Peyer's patch (tissue), 4 donors: Measurements from ENCODE around the gene DIP2B. TPM values are rescaled to one million over a fixed set of nuclear protein-coding genes. Genes with fewer than 3 reads are reported as not detected.

Experiments
- DNase-seq, 3 donors: peaks; one replicate each; pipeline ENCODE4 v3.0.0-alpha.2; 2017 to 2019
- H3K27ac ChIP-seq, 4 donors: fragments of 200-600 bp; sonication (generic); one replicate each; pipeline ENCODE4 v1.5.1; 2016 to 2019
- H3K27me3 ChIP-seq, 2 donors: fragments of 200-600 bp; sonication (generic); one replicate each; pipeline ENCODE4 v1.5.1; 2019
- H3K36me3 ChIP-seq, 3 donors: fragments of 200-600 bp; sonication (generic); one replicate each; pipeline ENCODE4 v1.5.1; 2016 to 2019
- H3K4me1 ChIP-seq, 4 donors: fragments of 200-600 bp; sonication (generic); one replicate each; pipeline ENCODE4 v1.5.1; 2016 to 2019
- H3K4me3 ChIP-seq, 4 donors: fragments of 200-600 bp; sonication (generic); 1 replicate in 3 of 4; 2 replicates in 1 of 4; pipeline ENCODE4 v1.5.1; 2016 to 2019; ENCODE audit warnings: mild to moderate bottlenecking in 1 of 4
- H3K9me3 ChIP-seq, 4 donors: fragments of 200-600 bp; sonication (generic); one replicate each; pipeline ENCODE4 v1.5.1; 2016 to 2019; ENCODE audit warnings: mild to moderate bottlenecking in 1 of 4
- POLR2A ChIP-seq, 2 donors: fragments of 450-650 bp; IDR thresholded peaks; one replicate each; pipeline ENCODE4 v1.5.1; 2017; ENCODE audit warnings: antibody characterized with exemption in 2 of 2, mild to moderate bottlenecking in 2 of 2, moderate library complexity in 2 of 2
- total RNA-seq, 4 donors: library from RNA; depleted of rRNA; stranded (reverse); fragments of >200 nt; gene quantifications; one replicate each; pipeline ENCODE4 v1.1.0, GENCODE V29; 2016
- TF ChIP-seq, protein P1 (sequence below), 6 experiments: fragments of 450-650 bp in 4 of 6; fragments of 200-600 bp in 2 of 6; sonication (generic) in 1 of 6; IDR thresholded peaks; one replicate each; pipeline ENCODE4 v1.5.1; 2017 to 2019; ENCODE audit warnings: antibody characterized with exemption in 6 of 6, mild to moderate bottlenecking in 3 of 6, moderate library complexity in 1 of 6

DIP2B gene
- total RNA-seq, result 10 to 100 TPM; 28.0 to 73.4 (median 42.5) TPM

DNA sequence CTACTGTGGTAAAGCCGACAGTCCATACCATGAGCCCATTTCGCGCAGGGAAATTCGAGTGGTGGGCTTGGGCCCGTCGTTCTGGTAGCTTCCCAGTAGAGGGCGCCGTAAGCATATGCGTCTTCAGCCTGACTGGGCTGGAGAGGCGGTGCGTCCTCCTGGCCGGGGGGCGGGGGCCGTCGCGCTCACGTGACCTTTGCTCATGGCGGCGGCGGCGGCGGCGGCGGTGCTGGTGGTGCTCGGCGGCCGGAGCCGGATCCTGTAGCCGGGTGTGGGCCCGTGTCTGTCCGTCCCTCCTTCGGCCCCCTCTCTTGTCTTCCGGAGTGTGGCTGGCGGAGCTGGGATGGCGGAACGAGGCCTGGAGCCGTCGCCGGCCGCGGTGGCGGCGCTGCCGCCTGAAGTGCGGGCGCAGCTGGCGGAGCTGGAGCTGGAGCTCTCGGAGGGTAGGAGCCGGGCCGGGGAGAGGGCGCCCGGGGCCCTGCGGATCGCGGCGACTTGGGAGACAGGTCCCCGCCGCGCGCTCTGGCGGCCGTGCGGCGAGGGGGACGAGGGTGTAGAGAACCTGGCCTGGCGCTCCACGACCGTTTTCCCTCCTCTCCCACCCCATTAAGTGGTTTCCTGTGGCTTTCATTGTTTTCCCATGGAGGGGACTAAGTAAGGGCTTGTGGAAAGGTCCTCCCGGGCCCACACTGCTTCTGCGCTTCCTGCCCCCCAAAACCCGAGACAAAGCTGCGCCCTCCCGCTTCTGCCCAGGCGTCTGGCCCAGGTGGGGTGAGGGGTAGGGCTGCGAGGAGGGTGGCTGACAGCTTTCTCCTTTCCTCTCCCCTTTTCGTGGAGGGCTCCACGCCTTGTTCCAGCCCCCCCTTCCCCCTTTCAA, at the start of gene DIP2B:
Gene DIP2B, plus strand, starts transcription at position 188 of the 877 bp plus-strand sequence. Its CDS starts 156 bp downstream, at position 344.
- Histone ChIP-seq H3K27me3 (no peaks in the 10 kb centered on the region), H3K27ac (peak within 1 kb of the TSS; percentile 91 to 95 (median 93)), H3K4me1 (peaks cover 0 to 33% (median 16%) of the 10 kb centered on the region in 4 donors), H3K36me3 (no peaks in the 10 kb centered on the region), H3K4me3 (peak within 1 kb of the TSS; percentile 76 to 100 (median 91)), H3K9me3 (no peaks in the 10 kb centered on the region)
- DNase-seq, result peak; percentile 96 to 98 (median 97)
- TF ChIP-seq POLR2A (IDR thresholded peaks at IDR 0.05), result peak in 1 of 2 donors; percentile 52
- TF ChIP-seq, protein P1, sequence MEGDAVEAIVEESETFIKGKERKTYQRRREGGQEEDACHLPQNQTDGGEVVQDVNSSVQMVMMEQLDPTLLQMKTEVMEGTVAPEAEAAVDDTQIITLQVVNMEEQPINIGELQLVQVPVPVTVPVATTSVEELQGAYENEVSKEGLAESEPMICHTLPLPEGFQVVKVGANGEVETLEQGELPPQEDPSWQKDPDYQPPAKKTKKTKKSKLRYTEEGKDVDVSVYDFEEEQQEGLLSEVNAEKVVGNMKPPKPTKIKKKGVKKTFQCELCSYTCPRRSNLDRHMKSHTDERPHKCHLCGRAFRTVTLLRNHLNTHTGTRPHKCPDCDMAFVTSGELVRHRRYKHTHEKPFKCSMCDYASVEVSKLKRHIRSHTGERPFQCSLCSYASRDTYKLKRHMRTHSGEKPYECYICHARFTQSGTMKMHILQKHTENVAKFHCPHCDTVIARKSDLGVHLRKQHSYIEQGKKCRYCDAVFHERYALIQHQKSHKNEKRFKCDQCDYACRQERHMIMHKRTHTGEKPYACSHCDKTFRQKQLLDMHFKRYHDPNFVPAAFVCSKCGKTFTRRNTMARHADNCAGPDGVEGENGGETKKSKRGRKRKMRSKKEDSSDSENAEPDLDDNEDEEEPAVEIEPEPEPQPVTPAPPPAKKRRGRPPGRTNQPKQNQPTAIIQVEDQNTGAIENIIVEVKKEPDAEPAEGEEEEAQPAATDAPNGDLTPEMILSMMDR (IDR thresholded peaks at IDR 0.05), result peak; percentile 82 to 99 (median 98)

DNA sequence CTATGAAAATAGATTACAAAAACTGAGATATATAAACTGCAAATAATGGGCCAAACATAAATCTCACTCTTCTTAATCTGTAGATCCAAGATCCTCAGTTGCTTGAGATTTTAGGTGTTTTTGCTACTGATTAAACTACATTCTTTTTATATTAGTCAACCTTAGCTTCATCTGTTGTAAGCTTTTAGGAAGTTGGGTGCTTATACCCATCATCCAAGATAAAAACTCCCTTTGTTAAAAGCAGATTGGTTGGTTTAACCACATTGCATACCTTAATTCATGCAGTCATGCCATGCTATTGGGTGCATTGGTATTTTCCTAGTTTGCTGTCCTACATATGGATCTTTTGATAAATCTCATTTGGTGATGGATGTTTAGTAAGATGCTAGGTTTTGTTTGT, 46.2 kb upstream of the DIP2B start:
- Histone ChIP-seq H3K9me3 (no peaks in the 10 kb centered on the region), H3K27ac (no peak overlapping the region), H3K36me3 (peaks cover 0 to 67% (median 0%) of the 10 kb centered on the region in 3 donors), H3K4me1 (no peaks in the 10 kb centered on the region), H3K27me3 (no peaks in the 10 kb centered on the region), H3K4me3 (no peak overlapping the region)
- TF ChIP-seq, protein P1 (IDR thresholded peaks at IDR 0.05), result no peak
- TF ChIP-seq POLR2A (IDR thresholded peaks at IDR 0.05), result no peak
- no peak for DNase-seq

GRCh38 chr12:50467439-50467838, 37.3 kb upstream of the DIP2B start:
- Histone ChIP-seq H3K27me3 (no peaks in the 10 kb centered on the region), H3K36me3 (peaks cover 0 to 80% (median 0%) of the 10 kb centered on the region in 3 donors), H3K27ac (no peak overlapping the region), H3K4me1 (no peaks in the 10 kb centered on the region), H3K9me3 (no peaks in the 10 kb centered on the region), H3K4me3 (no peak overlapping the region)
- DNase-seq, result no peak
- TF ChIP-seq POLR2A (IDR thresholded peaks at IDR 0.05), result no peak
- TF ChIP-seq, protein P1 (IDR thresholded peaks at IDR 0.05), result no peak

- no peak overlapping the region for H3K4me3 ChIP-seq
- H3K9me3 ChIP-seq, result no peaks in the 10 kb centered on the region
- TF ChIP-seq, protein P1 (IDR thresholded peaks at IDR 0.05), result no peak
- TF ChIP-seq POLR2A (IDR thresholded peaks at IDR 0.05), result no peak
- H3K27me3 ChIP-seq, result no peaks in the 10 kb centered on the region
- no peak for DNase-seq
- H3K4me1 ChIP-seq, result no peaks in the 10 kb centered on the region
- H3K27ac ChIP-seq, result no peak overlapping the region
- peaks cover 0 to 50% (median 0%) of the 10 kb centered on the region in 3 donors for H3K36me3 ChIP-seq
Observed at GRCh38 chr12:50477241-50477832, 27.4 kb upstream of the DIP2B start.

- no peak overlapping the region for H3K4me3 ChIP-seq
- no peak for DNase-seq
- no peaks in the 10 kb centered on the region for H3K27me3 ChIP-seq
- TF ChIP-seq, protein P1 (IDR thresholded peaks at IDR 0.05), result no peak
- TF ChIP-seq POLR2A (IDR thresholded peaks at IDR 0.05), result no peak
- H3K27ac ChIP-seq, result no peak overlapping the region
- no peaks in the 10 kb centered on the region for H3K36me3 ChIP-seq
- H3K4me1 ChIP-seq, result no peaks in the 10 kb centered on the region
- no peaks in the 10 kb centered on the region for H3K9me3 ChIP-seq
Observed at GRCh38 chr12:50482571-50482970, 22.2 kb upstream of the DIP2B start.
